G401.6 (cell line): Measurements from ENCODE around the gene ME3.

ENCODE experiments used
- FAIRE-seq: peaks from 2 replicates; lab custom pipeline; 2012; peaks lifted over from hg19 to GRCh38; lab: Jason Lieb, UNC

ME3 gene

GRCh38 chr11:86672007-86672621 lies at the start of gene ME3:
Gene ME3 (minus strand): TSS chr11:86672616.
- FAIRE-seq: no peak

GRCh38 chr11:86722006-86722405 lies 49.6 kb upstream of the ME3 start:
- no peak for FAIRE-seq

- FAIRE-seq: no peak
These were observed 48.1 kb upstream of the ME3 start for GRCh38 chr11:86720546-86720945.

DNA sequence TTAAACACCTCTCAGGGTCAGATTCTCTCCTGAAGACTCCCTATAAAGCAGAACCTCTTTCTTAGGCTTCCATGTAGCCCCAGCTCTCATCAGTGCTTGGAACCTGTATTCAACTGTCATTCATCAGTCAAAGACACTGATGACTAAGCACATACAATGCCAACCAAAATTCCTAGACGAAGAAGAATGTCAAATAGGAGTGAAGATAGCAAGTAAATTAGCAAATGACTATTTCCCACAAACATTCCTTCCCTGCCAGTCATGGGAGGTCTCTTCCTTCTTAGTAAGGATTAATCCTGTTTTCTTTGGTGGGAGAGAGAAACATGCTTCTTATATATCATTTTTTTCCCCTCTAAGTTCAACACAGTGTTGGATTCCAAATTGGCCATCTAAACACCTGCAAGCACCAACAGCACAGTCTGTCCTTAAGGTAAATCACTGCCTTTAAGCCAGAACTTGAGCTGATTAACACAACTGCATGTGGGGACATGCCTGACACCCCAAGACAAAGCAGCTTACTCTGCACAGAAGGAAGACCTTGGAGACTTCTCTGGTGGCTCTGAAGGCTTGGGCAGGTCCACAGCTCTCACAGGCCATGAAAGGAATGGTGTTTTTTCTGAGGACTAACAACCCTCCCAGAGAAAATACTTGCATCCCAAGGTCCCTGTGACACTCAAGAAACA lies 47.5 kb upstream of the ME3 start:
- FAIRE-seq: no peak

DNA sequence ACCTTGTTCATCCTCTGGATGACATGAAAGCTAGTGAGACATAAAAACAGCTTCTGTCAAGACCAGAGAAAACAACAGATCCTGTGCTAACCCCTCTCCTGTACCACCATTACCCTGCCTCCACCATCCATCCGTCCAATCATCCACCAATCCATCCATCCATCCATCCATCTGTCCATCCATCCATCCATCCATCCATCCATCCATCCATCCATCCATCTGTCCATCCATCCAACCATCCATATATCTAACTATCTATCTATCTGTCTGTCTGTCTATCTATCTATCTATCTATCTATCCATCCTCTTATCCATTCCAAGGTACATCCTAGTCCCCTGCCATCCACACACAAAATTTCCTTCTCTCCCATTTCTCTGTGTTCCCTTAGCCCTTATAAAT lies 46.6 kb upstream of the ME3 start:
- FAIRE-seq: no peak

- FAIRE-seq: no peak
These were observed 46.1 kb upstream of the ME3 start for GRCh38 chr11:86718521-86718920.

DNA sequence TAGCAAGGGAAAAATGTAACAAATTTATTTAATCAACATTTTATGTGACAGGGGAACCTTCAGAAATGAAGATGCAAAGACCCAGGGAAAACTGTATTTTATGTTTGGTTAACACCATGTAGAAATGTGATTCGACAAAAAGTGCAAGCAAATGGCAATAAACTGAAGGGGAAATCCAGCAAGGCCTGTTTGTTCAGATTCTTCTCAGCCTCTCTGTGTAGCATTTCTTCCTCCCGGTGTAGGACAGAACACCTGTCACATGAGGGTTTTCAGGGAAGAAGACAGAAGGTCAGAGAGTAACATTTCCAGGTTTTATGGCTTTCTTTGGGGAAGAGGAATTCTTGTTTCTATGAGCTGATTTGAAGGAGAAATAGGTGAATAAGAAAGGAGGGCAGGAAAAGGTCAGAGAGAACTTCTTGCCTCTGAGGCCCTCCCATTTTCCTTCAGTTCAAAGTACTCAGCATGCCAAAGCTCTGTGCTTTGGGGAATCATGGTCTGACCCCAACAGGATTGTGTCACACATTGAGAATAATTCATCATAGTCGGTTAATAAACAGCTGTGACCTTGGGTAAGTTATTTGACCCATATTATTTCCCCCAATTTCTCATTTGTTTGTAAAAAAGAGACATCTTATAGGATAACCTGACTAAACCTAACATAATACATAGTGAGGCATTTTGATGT lies 45.5 kb upstream of the ME3 start:
- FAIRE-seq: no peak

DNA sequence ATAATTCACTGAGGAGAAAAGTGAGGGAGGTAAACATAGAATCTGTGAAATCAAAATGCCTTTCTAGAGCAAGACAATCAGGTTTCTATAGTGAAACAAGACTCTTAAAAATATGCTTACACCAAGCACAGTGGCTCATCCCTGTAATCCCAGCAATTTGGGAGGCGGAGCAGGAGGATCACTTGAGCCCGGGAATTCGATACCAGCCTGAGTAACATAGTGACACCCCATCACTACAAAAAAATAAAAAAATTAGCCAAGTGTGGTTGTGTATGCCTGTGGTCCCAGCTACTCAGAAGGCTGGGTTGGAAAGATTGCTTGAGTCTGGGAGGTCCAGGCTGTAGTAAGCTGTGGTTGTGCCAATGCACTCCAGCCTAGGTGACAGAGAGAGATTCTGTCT lies 43.2 kb upstream of the ME3 start:
- FAIRE-seq: no peak

- no peak for FAIRE-seq
These were observed 41.1 kb upstream of the ME3 start for GRCh38 chr11:86713552-86713951.

GRCh38 chr11:86710936-86711335 lies 38.5 kb upstream of the ME3 start:
- no peak for FAIRE-seq

DNA sequence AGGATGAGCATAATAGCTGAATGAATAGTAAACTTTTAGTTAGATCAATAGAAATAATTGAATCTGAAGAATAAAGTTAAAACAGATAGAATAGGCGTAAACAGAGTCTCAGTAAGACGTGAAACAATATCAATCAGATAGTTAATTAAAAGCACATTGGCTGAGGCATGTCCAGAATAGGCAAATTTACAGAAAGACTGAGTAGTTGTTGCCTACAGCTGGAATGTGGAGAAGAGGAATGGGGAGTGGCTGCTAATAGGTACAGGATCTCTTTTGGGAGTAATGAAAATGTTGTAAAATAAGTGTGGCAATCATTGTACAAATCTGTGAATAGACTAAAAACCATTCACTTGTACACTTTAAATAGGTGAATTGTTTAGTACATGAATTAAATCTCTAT lies 36.3 kb upstream of the ME3 start:
- no peak for FAIRE-seq

GRCh38 chr11:86706338-86707131 lies 34.1 kb upstream of the ME3 start:
- FAIRE-seq: no peak

DNA sequence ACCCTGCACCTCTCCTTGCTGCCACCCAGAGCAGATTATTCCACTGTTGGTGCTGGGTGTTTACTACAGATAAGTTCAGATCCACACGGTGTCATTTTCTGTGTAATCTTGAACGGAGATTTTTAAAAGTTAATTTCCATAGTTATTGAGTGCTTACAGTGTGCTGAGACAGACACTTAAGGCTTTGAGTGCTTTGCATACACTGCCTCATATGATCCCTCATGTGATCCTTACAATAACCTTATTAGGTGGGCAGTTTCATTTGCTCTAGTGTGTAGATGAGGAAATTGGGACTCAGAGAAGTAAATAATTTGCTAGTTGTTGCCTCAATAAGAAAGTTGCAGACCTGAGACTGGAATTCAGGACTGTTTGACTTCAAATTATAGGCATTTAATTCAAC lies 32.3 kb upstream of the ME3 start:
- no peak for FAIRE-seq

DNA sequence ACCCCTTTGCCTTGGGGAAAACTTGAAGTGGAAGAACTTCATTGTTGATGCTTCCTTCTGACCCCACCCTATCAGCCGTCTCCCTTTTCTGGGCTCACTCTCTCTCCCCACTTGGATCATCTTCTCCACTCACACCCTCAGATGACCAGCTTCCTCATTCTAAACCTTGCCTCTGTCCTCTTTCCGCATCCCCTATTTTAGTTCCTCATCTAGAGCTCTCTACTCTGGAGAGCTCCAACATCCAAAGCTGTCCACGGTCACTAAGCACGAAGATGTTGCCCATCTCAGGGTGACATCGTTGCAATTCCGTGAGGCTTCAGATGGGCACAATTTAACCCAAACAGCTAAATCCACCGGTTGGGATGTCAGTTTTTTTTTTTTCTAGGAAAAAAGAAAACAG lies 31.6 kb upstream of the ME3 start:
- no peak for FAIRE-seq

DNA sequence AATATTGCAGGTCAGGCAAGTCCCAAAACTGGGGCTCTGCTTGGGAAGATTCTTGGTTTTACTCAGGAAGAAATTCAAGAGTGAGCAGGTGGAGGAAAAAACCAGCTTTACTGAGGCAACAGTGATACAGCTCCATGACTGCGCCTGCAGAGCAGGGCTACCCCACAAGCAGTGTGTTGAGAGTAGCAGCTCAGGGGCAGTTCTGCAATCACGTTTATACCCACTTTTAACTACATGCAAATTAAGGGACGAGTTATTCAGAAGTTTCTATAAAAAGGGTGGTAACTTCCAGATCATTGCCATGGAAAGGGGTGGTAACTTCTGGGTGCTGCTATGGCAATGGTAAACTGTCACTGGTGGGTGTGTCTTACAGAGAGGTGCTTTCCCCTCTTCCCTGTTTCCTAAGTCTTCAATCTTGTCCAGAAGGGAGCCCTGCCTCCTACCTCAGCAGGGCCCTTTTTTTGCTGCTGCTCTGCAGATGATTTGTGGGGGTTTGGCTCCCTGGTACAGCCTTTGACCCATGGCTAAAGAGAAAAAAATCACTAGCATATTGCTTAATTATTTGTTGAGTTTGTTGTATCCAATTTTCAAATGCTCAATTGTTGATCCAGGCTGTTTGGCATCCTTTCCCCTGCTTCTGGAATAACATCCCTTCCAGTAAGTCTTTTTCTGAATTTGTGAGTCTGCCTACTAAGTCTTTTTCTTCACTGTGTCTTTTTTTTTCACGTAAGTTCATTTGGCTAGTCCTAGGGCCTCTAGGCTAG lies 30.0 kb upstream of the ME3 start:
- no peak for FAIRE-seq

- no peak for FAIRE-seq
These were observed 26.8 kb upstream of the ME3 start for GRCh38 chr11:86699040-86699791.

- FAIRE-seq: no peak
These were observed 26.2 kb upstream of the ME3 start for GRCh38 chr11:86698639-86699038.

DNA sequence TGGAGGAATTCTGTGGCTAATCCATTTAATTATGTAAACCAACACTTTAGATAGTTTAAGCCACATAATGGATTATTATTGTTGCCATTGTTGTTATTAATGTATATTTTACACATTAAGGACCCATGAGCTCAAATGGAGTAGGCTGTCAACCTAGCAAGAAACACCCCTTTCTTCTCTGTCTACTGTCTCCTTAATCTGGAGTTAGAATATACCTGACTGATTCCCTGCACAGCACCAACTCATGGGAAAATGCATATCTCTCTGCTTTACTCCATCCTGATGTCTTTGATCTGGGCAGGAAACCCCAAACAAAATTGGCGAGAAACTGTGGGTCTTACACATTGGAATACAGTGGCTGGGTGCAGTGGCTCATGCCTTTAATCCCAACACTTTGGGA lies 24.0 kb upstream of the ME3 start:
- FAIRE-seq: no peak

DNA sequence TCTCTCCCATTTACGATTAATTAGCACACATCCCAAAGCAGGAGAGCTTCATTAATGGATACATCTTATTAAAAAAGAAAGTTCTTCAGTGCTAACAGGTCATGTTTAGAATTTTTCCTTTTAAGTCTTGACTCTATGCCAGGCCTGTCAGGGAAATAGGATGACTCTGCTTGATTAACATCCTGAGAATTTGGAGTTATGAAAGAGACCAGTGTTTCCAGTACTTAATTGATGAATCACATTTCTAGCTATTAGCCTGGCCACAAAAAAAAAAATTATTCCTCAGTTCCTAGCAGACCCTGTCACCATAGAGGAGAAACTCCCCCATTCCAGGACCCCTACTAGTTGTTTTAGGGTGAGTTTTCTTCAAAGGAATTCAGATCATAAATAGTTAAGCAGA lies 23.6 kb upstream of the ME3 start:
- no peak for FAIRE-seq

DNA sequence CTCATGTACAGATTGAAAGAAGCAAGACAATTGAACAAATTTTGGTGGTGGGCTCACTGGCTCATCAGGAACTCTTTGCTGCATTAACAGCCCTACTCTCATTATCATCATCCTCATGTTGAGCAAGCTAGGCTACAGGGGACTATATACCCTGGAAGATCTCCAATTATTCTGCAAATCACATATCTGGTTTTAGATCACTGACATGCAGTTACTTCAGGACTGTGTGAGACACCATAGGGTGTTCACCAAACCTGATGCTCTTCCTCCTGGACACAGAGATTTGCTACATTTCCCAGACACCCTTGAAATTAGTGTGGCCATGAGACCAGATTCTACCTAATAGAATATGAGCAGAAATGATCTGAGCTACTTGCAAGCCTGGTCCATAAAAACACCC lies 23.0 kb upstream of the ME3 start:
- FAIRE-seq: no peak

- FAIRE-seq: no peak
These were observed 21.1 kb upstream of the ME3 start for GRCh38 chr11:86693518-86693917.

- FAIRE-seq: no peak
These were observed 20.3 kb upstream of the ME3 start for GRCh38 chr11:86692746-86693145.
